ENCODE results near the gene MGST2.

The MGST2 gene

DNA sequence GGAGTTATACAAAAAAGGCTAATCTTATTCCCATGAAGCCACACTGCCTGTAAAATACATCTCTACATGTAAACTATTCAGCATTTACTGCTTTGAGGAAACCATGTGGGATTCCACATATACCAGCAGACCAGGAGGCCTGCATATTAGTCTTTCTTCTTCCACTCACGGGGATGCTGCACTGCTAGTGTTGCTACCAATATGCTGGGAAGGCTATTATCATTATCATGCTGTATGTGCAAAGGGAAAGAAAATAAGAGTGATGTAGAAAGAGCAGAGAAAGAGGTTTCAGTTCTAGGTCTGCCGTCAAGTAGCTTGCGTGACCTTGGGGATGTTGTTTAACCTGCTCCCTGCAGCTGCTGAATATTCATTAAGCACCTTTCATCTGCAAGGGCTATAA is 61.0 kb downstream of the MGST2 start:
- no peak for DNase-seq
- TF ChIP-seq, protein P1, sequence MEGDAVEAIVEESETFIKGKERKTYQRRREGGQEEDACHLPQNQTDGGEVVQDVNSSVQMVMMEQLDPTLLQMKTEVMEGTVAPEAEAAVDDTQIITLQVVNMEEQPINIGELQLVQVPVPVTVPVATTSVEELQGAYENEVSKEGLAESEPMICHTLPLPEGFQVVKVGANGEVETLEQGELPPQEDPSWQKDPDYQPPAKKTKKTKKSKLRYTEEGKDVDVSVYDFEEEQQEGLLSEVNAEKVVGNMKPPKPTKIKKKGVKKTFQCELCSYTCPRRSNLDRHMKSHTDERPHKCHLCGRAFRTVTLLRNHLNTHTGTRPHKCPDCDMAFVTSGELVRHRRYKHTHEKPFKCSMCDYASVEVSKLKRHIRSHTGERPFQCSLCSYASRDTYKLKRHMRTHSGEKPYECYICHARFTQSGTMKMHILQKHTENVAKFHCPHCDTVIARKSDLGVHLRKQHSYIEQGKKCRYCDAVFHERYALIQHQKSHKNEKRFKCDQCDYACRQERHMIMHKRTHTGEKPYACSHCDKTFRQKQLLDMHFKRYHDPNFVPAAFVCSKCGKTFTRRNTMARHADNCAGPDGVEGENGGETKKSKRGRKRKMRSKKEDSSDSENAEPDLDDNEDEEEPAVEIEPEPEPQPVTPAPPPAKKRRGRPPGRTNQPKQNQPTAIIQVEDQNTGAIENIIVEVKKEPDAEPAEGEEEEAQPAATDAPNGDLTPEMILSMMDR (IDR thresholded peaks at IDR 0.05): no peak
- Mint-ChIP-seq H3K27ac (peak overlapping the region; percentile 23), H3K27me3 (ENCODE audit: low read depth, poor library complexity) (no peaks in the 10 kb centered on the region), H3K9me3 (no peaks in the 10 kb centered on the region), H3K36me3 (ENCODE audit: low read depth) (peaks cover 77% of the 10 kb centered on the region), H3K4me1 (peaks cover 46% of the 10 kb centered on the region), H3K4me3 (no peak overlapping the region)

DNA sequence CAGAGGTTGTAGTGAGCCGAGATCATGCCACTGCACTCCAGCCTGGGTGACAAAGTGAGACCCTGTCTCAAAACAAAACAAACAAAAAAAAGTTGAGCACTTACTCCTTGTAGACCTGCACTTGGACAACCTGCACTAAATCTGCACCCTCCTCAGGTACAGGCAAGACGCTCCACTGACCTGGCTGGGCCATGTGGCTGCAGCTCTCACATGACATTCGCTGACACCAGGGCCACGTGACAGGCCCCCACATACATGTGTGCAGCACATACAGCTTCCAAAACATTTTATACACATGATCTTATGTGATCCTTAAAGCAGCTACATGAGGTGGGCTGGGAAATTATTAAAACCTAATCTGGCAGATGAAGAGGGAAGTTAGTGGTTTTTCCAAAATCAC is 62.5 kb downstream of the MGST2 start:
- H3K4me3 Mint-ChIP-seq: no peak overlapping the region
- no peak for DNase-seq
- peaks cover 60% of the 10 kb centered on the region for H3K4me1 Mint-ChIP-seq
- no peaks in the 10 kb centered on the region for H3K9me3 Mint-ChIP-seq
- no peaks in the 10 kb centered on the region for H3K27me3 Mint-ChIP-seq (ENCODE audit: low read depth, poor library complexity)
- TF ChIP-seq, protein P1 (IDR thresholded peaks at IDR 0.05): no peak
- H3K36me3 Mint-ChIP-seq (ENCODE audit: low read depth): peaks cover 71% of the 10 kb centered on the region
- peak overlapping the region; percentile 83 for H3K27ac Mint-ChIP-seq

DNA sequence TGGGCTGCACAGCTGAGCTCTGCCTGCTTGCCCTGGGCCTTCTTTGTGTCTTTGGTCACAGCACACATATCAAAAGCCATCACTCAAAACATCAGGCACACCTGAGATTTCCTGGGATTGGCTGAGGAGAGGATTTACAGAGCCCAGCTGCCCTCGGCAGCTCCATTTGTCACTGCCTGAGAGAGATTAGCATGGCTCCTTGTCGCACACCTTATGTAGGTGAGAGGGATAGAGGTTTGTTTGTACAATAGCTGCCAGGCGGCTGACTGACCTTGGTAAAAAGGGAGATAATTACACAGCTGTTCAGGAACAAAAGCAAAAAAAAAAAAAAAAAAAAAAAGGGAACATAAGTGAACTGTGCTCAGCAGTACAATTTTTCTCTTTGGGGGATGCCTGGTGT is 63.2 kb downstream of the MGST2 start:
- Mint-ChIP-seq H3K4me3 (peak overlapping the region; percentile 52), H3K27me3 (ENCODE audit: low read depth, poor library complexity) (no peaks in the 10 kb centered on the region), H3K4me1 (peaks cover 67% of the 10 kb centered on the region), H3K36me3 (ENCODE audit: low read depth) (peaks cover 64% of the 10 kb centered on the region), H3K9me3 (no peaks in the 10 kb centered on the region), H3K27ac (peak overlapping the region; percentile 81)
- DNase-seq: no peak
- TF ChIP-seq, protein P1 (IDR thresholded peaks at IDR 0.05): no peak

DNA sequence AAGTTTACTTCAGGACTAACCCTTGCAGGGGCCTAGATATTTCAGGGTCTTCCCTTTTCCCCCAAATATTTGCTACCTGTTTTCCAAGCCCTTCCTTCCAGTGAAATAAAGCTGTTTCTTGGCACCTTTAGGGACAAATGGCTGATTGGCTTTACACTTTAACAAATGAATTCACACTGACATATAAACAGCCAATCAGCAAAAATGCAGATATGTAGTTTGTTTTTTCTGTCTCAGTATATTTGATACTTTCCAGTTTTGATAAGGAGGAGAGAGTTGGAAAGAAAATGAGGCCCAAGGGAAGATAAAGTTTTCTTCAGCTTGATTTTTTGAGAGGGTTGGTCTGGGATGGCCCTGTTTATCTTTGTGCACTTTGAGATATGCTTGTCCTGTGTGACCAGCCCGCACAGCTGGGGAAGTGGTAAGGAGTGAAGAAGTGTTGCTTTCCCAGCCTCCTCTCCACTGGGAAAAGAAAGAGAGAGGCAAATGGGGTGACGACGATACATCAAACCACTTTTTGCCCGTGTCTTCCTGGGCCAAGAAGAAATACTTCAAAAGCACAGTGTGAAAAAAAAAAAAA is 67.5 kb downstream of the MGST2 start:
- Mint-ChIP-seq H3K9me3 (no peaks in the 10 kb centered on the region), H3K4me3 (peak overlapping the region; percentile 7), H3K4me1 (peaks cover 85% of the 10 kb centered on the region), H3K27me3 (ENCODE audit: low read depth, poor library complexity) (no peaks in the 10 kb centered on the region), H3K27ac (peak overlapping the region; percentile 43), H3K36me3 (ENCODE audit: low read depth) (peaks cover 28% of the 10 kb centered on the region)
- TF ChIP-seq, protein P1 (IDR thresholded peaks at IDR 0.05): no peak
- DNase-seq: no peak

DNA sequence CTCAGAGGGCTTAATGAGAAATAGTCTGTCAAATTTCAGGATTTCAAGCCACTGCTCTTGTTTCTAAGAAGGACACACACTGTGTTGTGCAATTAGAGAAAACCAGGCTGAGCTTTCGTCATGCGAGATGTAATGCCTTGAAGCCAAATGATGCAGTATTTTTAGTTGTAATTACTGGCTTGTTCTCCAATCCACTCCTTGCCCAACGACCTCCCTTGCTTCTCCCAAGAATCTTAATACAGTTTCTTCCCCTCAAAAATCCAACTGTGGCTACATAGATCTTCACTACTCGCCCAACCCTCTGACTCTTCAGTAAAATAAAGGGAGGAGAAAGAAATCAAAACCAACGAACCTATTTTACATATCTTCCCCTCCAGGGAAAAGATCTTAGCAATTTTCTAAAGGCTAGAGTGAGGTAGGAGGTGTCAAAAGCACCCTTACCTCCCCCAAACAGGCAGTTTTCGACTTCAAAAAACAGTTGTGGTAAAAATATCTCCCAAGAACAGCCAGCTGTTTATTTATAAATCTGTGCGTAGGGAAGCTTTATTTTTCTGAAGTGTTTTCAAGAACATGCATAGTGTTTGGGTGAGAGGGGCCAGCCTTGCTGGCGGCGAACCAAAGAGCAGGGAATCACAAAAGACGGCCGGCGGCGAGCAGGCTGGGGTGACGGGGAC is 68.7 kb downstream of the MGST2 start:
- H3K4me1 Mint-ChIP-seq: peaks cover 83% of the 10 kb centered on the region
- TF ChIP-seq, protein P1 (IDR thresholded peaks at IDR 0.05): no peak
- H3K9me3 Mint-ChIP-seq: no peaks in the 10 kb centered on the region
- H3K27ac Mint-ChIP-seq: peak overlapping the region; percentile 93
- H3K4me3 Mint-ChIP-seq: peak overlapping the region; percentile 69
- no peaks in the 10 kb centered on the region for H3K27me3 Mint-ChIP-seq (ENCODE audit: low read depth, poor library complexity)
- peaks cover 15% of the 10 kb centered on the region for H3K36me3 Mint-ChIP-seq (ENCODE audit: low read depth)
- no peak for DNase-seq

Measured in nephron progenitor cell (in vitro differentiated cells).